Gastroesophageal sphincter (tissue), 3 donors: ENCODE results near the gene C6orf89.

Source experiments
- EP300 ChIP-seq: sonication (generic); formaldehyde crosslinking; IDR thresholded peaks from one replicate; pipeline ENCODE4 v1.6.1; 2017; ENCODE audit warnings: antibody characterized with exemption, mild to moderate bottlenecking
- POLR2A ChIP-seq, 2 donors: fragments of 450-650 bp; IDR thresholded peaks; one replicate each; pipeline ENCODE4 v1.6.1; 2017; ENCODE audit warnings: antibody characterized with exemption in 2 of 2, mild to moderate bottlenecking in 2 of 2, moderate library complexity in 1 of 2
- POLR2AphosphoS5 ChIP-seq: sonication (generic); formaldehyde crosslinking; IDR thresholded peaks from one replicate; pipeline ENCODE4 v1.6.1; 2017; ENCODE audit warnings: antibody characterized with exemption
- TF ChIP-seq, protein P1 (sequence below), 4 experiments: fragments of 200-600 bp in 2 of 4; fragments of 450-650 bp in 2 of 4; sonication (generic) in 1 of 4; IDR thresholded peaks; one replicate each; pipeline ENCODE4 v1.5.1; 2017 to 2019; ENCODE audit warnings: antibody characterized with exemption in 4 of 4, mild to moderate bottlenecking in 2 of 4, moderate library complexity in 2 of 4

DNA sequence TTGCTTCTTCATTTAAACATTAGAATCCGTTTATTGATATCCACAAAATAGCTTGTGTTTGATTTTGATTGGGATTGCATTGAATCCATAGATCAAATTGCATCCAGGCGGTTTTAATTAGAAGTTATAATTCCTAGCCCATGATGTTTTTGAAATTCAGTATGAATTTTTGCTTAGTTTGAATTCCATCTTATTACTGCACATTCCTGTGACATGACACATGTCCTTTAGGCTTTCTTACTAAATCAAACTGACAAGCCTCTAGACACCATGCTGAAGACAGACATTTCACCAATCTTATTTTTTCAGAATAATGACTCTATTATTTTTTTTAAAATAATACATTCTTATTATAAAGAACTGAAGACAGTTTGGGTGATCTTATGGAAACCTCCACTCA lies 47.4 kb downstream of the C6orf89 start:
- TF ChIP-seq, protein P1, sequence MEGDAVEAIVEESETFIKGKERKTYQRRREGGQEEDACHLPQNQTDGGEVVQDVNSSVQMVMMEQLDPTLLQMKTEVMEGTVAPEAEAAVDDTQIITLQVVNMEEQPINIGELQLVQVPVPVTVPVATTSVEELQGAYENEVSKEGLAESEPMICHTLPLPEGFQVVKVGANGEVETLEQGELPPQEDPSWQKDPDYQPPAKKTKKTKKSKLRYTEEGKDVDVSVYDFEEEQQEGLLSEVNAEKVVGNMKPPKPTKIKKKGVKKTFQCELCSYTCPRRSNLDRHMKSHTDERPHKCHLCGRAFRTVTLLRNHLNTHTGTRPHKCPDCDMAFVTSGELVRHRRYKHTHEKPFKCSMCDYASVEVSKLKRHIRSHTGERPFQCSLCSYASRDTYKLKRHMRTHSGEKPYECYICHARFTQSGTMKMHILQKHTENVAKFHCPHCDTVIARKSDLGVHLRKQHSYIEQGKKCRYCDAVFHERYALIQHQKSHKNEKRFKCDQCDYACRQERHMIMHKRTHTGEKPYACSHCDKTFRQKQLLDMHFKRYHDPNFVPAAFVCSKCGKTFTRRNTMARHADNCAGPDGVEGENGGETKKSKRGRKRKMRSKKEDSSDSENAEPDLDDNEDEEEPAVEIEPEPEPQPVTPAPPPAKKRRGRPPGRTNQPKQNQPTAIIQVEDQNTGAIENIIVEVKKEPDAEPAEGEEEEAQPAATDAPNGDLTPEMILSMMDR (IDR thresholded peaks at IDR 0.05), result no peak
- TF ChIP-seq POLR2A (IDR thresholded peaks at IDR 0.05), result no peak
- no peak for TF ChIP-seq EP300
- TF ChIP-seq POLR2AphosphoS5, result no peak
